A549 (cell line): ENCODE data around the gene NMB. TPM values are rescaled to one million over a fixed set of nuclear protein-coding genes. Genes with fewer than 3 reads are reported as not detected.

Experiments used
- ATAC-seq, 2 experiments: fragments of 200-7000 bp in 1 of 2; fragments of >200 bp in 1 of 2; cut with Nextera tagmentation in 1 of 2; cut with Tn5 transposase in 1 of 2; 3 replicates each; pipeline versions ENCODE4 v1.8.0 to v1.9.1; 2018 to 2020; ENCODE audit warnings: mild to moderate bottlenecking in 1 of 2, moderate library complexity in 1 of 2
- CTCF ChIA-PET: fragments of 300-600 bp; sonication (Branson Sonifier 250); formaldehyde crosslinking; extraction: SDS; loops from one replicate; lab custom pipeline; 2021; ENCODE audit warnings: antibody characterized with exemption, inconsistent platforms; lab: Yijun Ruan, JAX
- POLR2A ChIA-PET: fragments of 350-600 bp; formaldehyde crosslinking; extraction: SDS; loops from one replicate; lab custom pipeline; 2021; ENCODE audit warnings: antibody characterized with exemption, inconsistent platforms; lab: Yijun Ruan, JAX
- DNase-seq, 2 experiments: peaks; one replicate each; pipeline versions ENCODE4 v3.0.0 to v3.0.0-alpha.2; 2011 to 2016; ENCODE audit warnings: low read depth in 1 of 2, low spot score in 1 of 2
- FAIRE-seq: peaks from 2 replicates; lab custom pipeline; 2011; peaks lifted over from hg19 to GRCh38; lab: Jason Lieb, UNC
- H3K27ac ChIP-seq, 2 experiments: fragments of >200 bp; sonication (Bioruptor Twin); formaldehyde crosslinking; 3 replicates each; pipeline ENCODE4 v1.5.1; 2016 to 2017
- H3K4me1 ChIP-seq: fragments of >200 bp; sonication (Bioruptor Twin); formaldehyde crosslinking; 3 replicates; pipeline ENCODE4 v1.6.1; 2016
- H3K4me2 ChIP-seq: fragments of >200 bp; sonication (Bioruptor Twin); formaldehyde crosslinking; 3 replicates; pipeline ENCODE4 v1.6.1; 2016
- H3K4me3 ChIP-seq: fragments of >200 bp; sonication (Bioruptor Twin); formaldehyde crosslinking; 3 replicates; pipeline ENCODE4 v1.5.1; 2016
- H3K9me3 ChIP-seq: fragments of >200 bp; sonication (Bioruptor Twin); formaldehyde crosslinking; 3 replicates; pipeline ENCODE4 v1.6.1; 2016
- ATOH8 ChIP-seq: fragments of 250-450 bp; sonication (Bioruptor Pico); IDR thresholded peaks from 2 replicates; pipeline ENCODE4 v1.5.0; 2020; ENCODE audit warnings: low read depth, mild to moderate bottlenecking, moderate library complexity
- BCL3 ChIP-seq: fragments of >200 bp; sonication (Bioruptor Twin); formaldehyde crosslinking; IDR thresholded peaks from 3 replicates; pipeline ENCODE4 v1.6.1; 2016
- CBX8 ChIP-seq: fragments of 200-600 bp; sonication (generic); IDR thresholded peaks from 2 replicates; pipeline ENCODE4 v1.6.1; 2016
- CEBPB ChIP-seq, 2 experiments: fragments of >200 bp in 1 of 2; sonication (Bioruptor Twin) in 1 of 2; formaldehyde crosslinking in 1 of 2; IDR thresholded peaks; 2 replicates each; pipeline ENCODE4 v1.6.1; 2012 to 2016
- CHD4 ChIP-seq: fragments of 200-600 bp; sonication (generic); IDR thresholded peaks from 2 replicates; pipeline ENCODE4 v1.6.1; 2016; ENCODE audit warnings: antibody characterized with exemption, mild to moderate bottlenecking, borderline replicate concordance
- CTCF ChIP-seq: fragments of >200 bp; sonication (Bioruptor Twin); formaldehyde crosslinking; IDR thresholded peaks from 3 replicates; pipeline ENCODE4 v1.5.1; 2016
- E2F6 ChIP-seq: IDR thresholded peaks from 2 replicates; pipeline ENCODE4 v1.6.1; 2012; ENCODE audit warnings: low read depth, borderline replicate concordance
- EHMT2 ChIP-seq: fragments of 200-600 bp; sonication (generic); IDR thresholded peaks from 2 replicates; pipeline ENCODE4 v1.6.1; 2016; ENCODE audit warnings: antibody characterized with exemption, low read depth, mild to moderate bottlenecking, moderate library complexity
- ELK1 ChIP-seq: fragments of 150-350 bp; IDR thresholded peaks from 2 replicates; pipeline ENCODE4 v1.6.1; 2014; ENCODE audit warnings: low read depth, mild to moderate bottlenecking, low read length
- ESRRA ChIP-seq: fragments of 150-350 bp; IDR thresholded peaks from 2 replicates; pipeline ENCODE4 v1.6.1; 2014; ENCODE audit warnings: mild to moderate bottlenecking, low read length, borderline replicate concordance
- FOXS1 ChIP-seq: fragments of 250-450 bp; sonication (Bioruptor Pico); IDR thresholded peaks from 2 replicates; pipeline ENCODE4 v1.5.0; 2020; ENCODE audit warnings: mild to moderate bottlenecking, moderate library complexity
- HDAC2 ChIP-seq: fragments of 200-600 bp; sonication (generic); IDR thresholded peaks from 2 replicates; pipeline ENCODE4 v1.6.1; 2016
- HEYL ChIP-seq: fragments of 250-450 bp; sonication (Bioruptor Pico); IDR thresholded peaks from 2 replicates; pipeline ENCODE4 v1.8.0; 2021; ENCODE audit warnings: mild to moderate bottlenecking, moderate library complexity
- HMGXB4 ChIP-seq: fragments of 250-450 bp; sonication (Bioruptor Pico); IDR thresholded peaks from 2 replicates; pipeline ENCODE4 v1.5.0; 2021; ENCODE audit warnings: mild to moderate bottlenecking, moderate library complexity, borderline replicate concordance
- HOXA7 ChIP-seq: fragments of 250-450 bp; sonication (Bioruptor Pico); IDR thresholded peaks from 2 replicates; pipeline ENCODE4 v1.5.0; 2020; ENCODE audit warnings: mild to moderate bottlenecking, moderate library complexity
- HOXB13 ChIP-seq: fragments of 250-450 bp; sonication (Bioruptor Pico); IDR thresholded peaks from 2 replicates; pipeline ENCODE4 v1.5.0; 2020; ENCODE audit warnings: low read depth, mild to moderate bottlenecking, moderate library complexity
- HOXB5 ChIP-seq: fragments of 250-450 bp; sonication (Bioruptor Pico); IDR thresholded peaks from 2 replicates; pipeline ENCODE4 v1.5.0; 2020; ENCODE audit warnings: mild to moderate bottlenecking, moderate library complexity
- KDM1A ChIP-seq: fragments of 200-600 bp; sonication (generic); IDR thresholded peaks from 2 replicates; pipeline ENCODE4 v1.6.1; 2016; ENCODE audit warnings: low read depth, mild to moderate bottlenecking
- MAFK ChIP-seq: fragments of 450-650 bp; IDR thresholded peaks from 2 replicates; pipeline ENCODE4 v1.6.1; 2014; ENCODE audit not compliant: partially characterized antibody
- MAX ChIP-seq: IDR thresholded peaks from 2 replicates; pipeline ENCODE4 v1.6.1; 2012
- MYC ChIP-seq: IDR thresholded peaks from 2 replicates; pipeline ENCODE4 v1.6.1; 2012; ENCODE audit warnings: mild to moderate bottlenecking, inconsistent platforms, low read length, improper control_type of control experiment, borderline replicate concordance
- NFE2L2 ChIP-seq: fragments of 150-350 bp; conservative IDR thresholded peaks from 2 replicates; pipeline ENCODE4 v1.6.1; 2014; ENCODE audit warnings: low read length
- NPAS2 ChIP-seq: fragments of 250-450 bp; sonication (Bioruptor Pico); IDR thresholded peaks from 2 replicates; pipeline ENCODE4 v1.8.0; 2022; ENCODE audit warnings: mild to moderate bottlenecking, moderate library complexity, borderline replicate concordance
- NR3C1 ChIP-seq: fragments of >200 bp; sonication (Bioruptor Twin); formaldehyde crosslinking; IDR thresholded peaks from 3 replicates; pipeline ENCODE4 v1.6.1; 2017
- POLR2AphosphoS2 ChIP-seq: conservative IDR thresholded peaks from 2 replicates; pipeline ENCODE4 v1.6.1; 2012; ENCODE audit warnings: low read length, improper control_type of control experiment, inconsistent platforms
- RCOR1 ChIP-seq: fragments of 150-350 bp; IDR thresholded peaks from 2 replicates; pipeline ENCODE4 v1.6.1; 2014; ENCODE audit warnings: antibody characterized with exemption, low read length, low read depth
- RFX5 ChIP-seq: fragments of 450-650 bp; IDR thresholded peaks from 2 replicates; pipeline ENCODE4 v1.7.1; 2014; ENCODE audit warnings: antibody characterized with exemption, mild to moderate bottlenecking, moderate library complexity
- RNF2 ChIP-seq: fragments of 200-600 bp; sonication (generic); IDR thresholded peaks from 2 replicates; pipeline ENCODE4 v1.6.1; 2016; ENCODE audit warnings: low read depth, mild to moderate bottlenecking, antibody characterized with exemption, moderate library complexity, borderline replicate concordance
- SMC3 ChIP-seq: fragments of >200 bp; sonication (Bioruptor Twin); formaldehyde crosslinking; IDR thresholded peaks from 3 replicates; pipeline ENCODE4 v1.6.1; 2018; ENCODE audit warnings: inconsistent platforms
- TFCP2L1 ChIP-seq: fragments of 250-450 bp; sonication (Bioruptor Pico); IDR thresholded peaks from 2 replicates; pipeline ENCODE4 v1.5.0; 2021; ENCODE audit warnings: mild to moderate bottlenecking
- TP53 ChIP-seq: fragments of 250-450 bp; sonication (Bioruptor Pico); IDR thresholded peaks from 2 replicates; pipeline ENCODE4 v1.5.0; 2021; ENCODE audit warnings: mild to moderate bottlenecking, moderate library complexity
- USF2 ChIP-seq: fragments of 450-650 bp; IDR thresholded peaks from 2 replicates; pipeline ENCODE4 v1.6.1; 2014; ENCODE audit warnings: antibody characterized with exemption
- WGBS: methylation state at CpG from one replicate; pipeline ENCODE4 v1.1.6; 2017; ENCODE audit errors: missing lambda C conversion rate; 5-methylcytosine and 5-hydroxymethylcytosine counted together
- polyA plus RNA-seq, 4 experiments: library from polyadenylated mRNA; depleted of rRNA in 3 of 4; stranded (reverse); fragments of >200 nt; fragmentation: RNase III in 1 of 4; extraction: RNeasy Plus Mini Kit Qiagen cat#74134 plus additional on column Dnase treatment in 1 of 4; gene quantifications; 2 replicates in 3 of 4; 3 replicates in 1 of 4; pipeline ENCODE4 v1.2.3, GENCODE V29; 2011 to 2017

NMB gene
- polyA plus RNA-seq, 2 of the 4 experiments (the other 2 are of a cell fraction): 10.1 to 18.5 TPM

- ChIA-PET POLR2A (interaction anchor here (0.6 to 2.1 kb wide), 14 partner anchors 10 to 273 kb away, joined by 3 to 15 read pairs (median 6); partner anchors contain the start of genes SEC11A and ZSCAN2), CTCF (interaction anchor here (0.6 to 8.6 kb wide), 39 partner anchors 9 to 514 kb away, joined by 3 to 85 read pairs (median 4); partner anchors contain the start of gene SEC11A)
- Histone ChIP-seq H3K27ac (peak overlapping the region; percentile 90 to 95), H3K4me1 (peaks cover 52% of the 10 kb centered on the region), H3K4me3 (peak overlapping the region; percentile 73), H3K9me3 (no peaks in the 10 kb centered on the region), H3K4me2 (peak overlapping the region; percentile 86)
- 8% methylated on average over 19 of the region's 19 CpGs for WGBS
- DNase-seq (peak; percentile 73 to 88), FAIRE-seq (peak; percentile 36), ATAC-seq (peak; percentile 44 to 65)
- peak; percentile 39; the same call in 1 of the 2 replicates for TF ChIP-seq HMGXB4 (CRISPR knock-in tag)
- TF ChIP-seq TP53: no peak
- no peak for TF ChIP-seq HEYL (CRISPR knock-in tag)
- TF ChIP-seq ESRRA: no peak
- TF ChIP-seq RCOR1: no peak
- no peak for TF ChIP-seq NPAS2
- no peak for TF ChIP-seq NR3C1
- no peak for TF ChIP-seq RFX5
- TF ChIP-seq TFCP2L1 (CRISPR knock-in tag): no peak
- no peak for TF ChIP-seq ATOH8 (CRISPR knock-in tag)
- TF ChIP-seq MAX: 0 out of 2 replicates have a peak, but pooled peaks have one; percentile 39
- TF ChIP-seq KDM1A: no peak
- TF ChIP-seq USF2: no peak
- no peak for TF ChIP-seq NFE2L2
- no peak for TF ChIP-seq CBX8
- no peak for TF ChIP-seq ELK1
- TF ChIP-seq E2F6: no peak
- TF ChIP-seq MAFK: peak; percentile 12
- TF ChIP-seq HOXA7 (CRISPR knock-in tag): no peak
- TF ChIP-seq FOXS1: no peak
- 0 out of 4 replicates have a peak, but pooled peaks of 1 of the 2 experiments have one; percentile 23 for TF ChIP-seq CEBPB (IDR thresholded peaks at IDR 0.05)
- no peak for TF ChIP-seq MYC
- peak; percentile 84 for TF ChIP-seq CTCF
- TF ChIP-seq HOXB13 (CRISPR knock-in tag): no peak
- TF ChIP-seq SMC3: peak; percentile 88
- no peak for TF ChIP-seq BCL3
- TF ChIP-seq HDAC2: no peak
- TF ChIP-seq EHMT2: no peak
- no peak for TF ChIP-seq POLR2AphosphoS2
- TF ChIP-seq RNF2: no peak
- no peak for TF ChIP-seq HOXB5 (CRISPR knock-in tag)
- no peak for TF ChIP-seq CHD4
Observed at GRCh38 chr15:84654689-84655453, 3.1 kb downstream of the NMB start.
